GM19328 (cell line): ENCODE results near the gene TDRKH.
A peak's percentile ranks its signal among the peaks of the same experiment; 100 is the strongest.
"Not testable (repeated sequence)": the region's sequence is repeated elsewhere in the genome, so short reads cannot be mapped to it uniquely, and the experiment has no call there.

Experiments used
- ATAC-seq: cut with Tn5 transposase; IDR thresholded peaks from one replicate; pipeline ENCODE4 v1.9.1; 2021; ENCODE audit warnings: mild to moderate bottlenecking, moderate library complexity; ENCODE audit not compliant: unreplicated experiment

The TDRKH gene

GRCh38 chr1:151768351-151769066 is 21.8 kb downstream of the TDRKH start:
- ATAC-seq, result not testable (repeated sequence)

- ATAC-seq, result no peak
Measured at GRCh38 chr1:151763990-151764389, 26.3 kb downstream of the TDRKH start.

GRCh38 chr1:151762941-151763921 is 27.1 kb downstream of the TDRKH start, which contains the start of gene MRPL9:
TSS of gene MRPL9 (minus strand) at chr1:151763496. CDS start at chr1:151763479, 17 bp downstream.
- ATAC-seq, result peak; percentile 79

GRCh38 chr1:151760597-151761385 is 29.5 kb downstream of the TDRKH start:
- ATAC-seq, result no peak

- ATAC-seq, result no peak
Measured at GRCh38 chr1:151759241-151759640, 31.1 kb downstream of the TDRKH start.

- ATAC-seq, result no peak
Measured at GRCh38 chr1:151756291-151756690, 34.0 kb downstream of the TDRKH start.

GRCh38 chr1:151741516-151741915 is 48.8 kb downstream of the TDRKH start:
- ATAC-seq, result no peak

- ATAC-seq, result no peak
Measured at GRCh38 chr1:151739590-151740355, 50.5 kb downstream of the TDRKH start.

GRCh38 chr1:151737479-151737878 is 52.8 kb downstream of the TDRKH start:
- ATAC-seq, result no peak

- ATAC-seq, result no peak
Measured at GRCh38 chr1:151737026-151737425, 53.3 kb downstream of the TDRKH start.

GRCh38 chr1:151733995-151734394 is 56.3 kb downstream of the TDRKH start:
- not testable (repeated sequence) for ATAC-seq

GRCh38 chr1:151733126-151733525 is 57.2 kb downstream of the TDRKH start:
- no peak for ATAC-seq

GRCh38 chr1:151729966-151730291 is 60.4 kb downstream of the TDRKH start:
- ATAC-seq, result no peak

- no peak for ATAC-seq
Measured at GRCh38 chr1:151729157-151729965, 60.9 kb downstream of the TDRKH start.

- no peak for ATAC-seq
Measured at GRCh38 chr1:151728151-151729054, 61.9 kb downstream of the TDRKH start.

GRCh38 chr1:151723726-151724370 is 66.5 kb downstream of the TDRKH start:
- no peak for ATAC-seq
